Measurements from ENCODE around the gene COL23A1.

The COL23A1 gene

DNA sequence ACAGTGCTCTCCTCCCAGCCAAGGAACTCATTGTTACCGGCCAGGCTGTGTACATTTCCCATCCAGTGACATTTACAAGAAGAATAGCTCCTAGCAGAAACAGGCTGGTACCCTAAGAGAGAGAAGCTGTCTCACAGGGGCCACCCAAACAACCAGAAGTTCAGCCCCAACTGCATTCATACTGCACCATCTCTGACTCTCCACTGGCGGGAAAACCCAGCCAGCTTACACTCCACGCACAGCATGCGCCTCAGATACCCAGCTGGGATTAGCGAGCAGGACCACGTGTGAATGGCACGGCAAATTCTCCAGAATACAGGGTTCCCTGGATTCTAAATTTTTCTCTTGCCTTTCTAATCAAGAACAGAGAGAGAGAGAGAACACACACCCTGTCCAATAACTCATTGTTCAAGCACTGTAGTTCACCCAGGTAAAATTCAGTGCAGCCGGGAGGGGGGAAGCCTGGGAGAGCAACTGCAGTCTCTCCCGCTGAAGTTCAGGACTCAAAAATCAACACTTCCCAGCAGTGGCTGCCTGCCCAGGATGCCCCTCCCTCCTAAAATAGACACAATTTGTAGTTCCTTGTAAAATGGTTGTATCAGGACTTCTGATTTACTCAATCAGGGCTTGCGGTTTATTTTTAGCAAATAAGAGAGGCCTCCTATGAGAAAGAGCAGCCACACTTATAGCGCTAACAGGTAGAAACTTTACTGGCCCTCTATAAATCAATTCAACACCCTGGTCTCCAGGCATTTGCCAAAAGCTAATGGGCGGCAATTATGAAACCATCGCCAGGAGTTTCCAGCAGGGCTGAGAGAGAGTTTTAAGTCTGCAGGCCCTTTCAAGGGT is 2.2 kb downstream of the COL23A1 start:
- peak; percentile 15 for DNase-seq

DNA sequence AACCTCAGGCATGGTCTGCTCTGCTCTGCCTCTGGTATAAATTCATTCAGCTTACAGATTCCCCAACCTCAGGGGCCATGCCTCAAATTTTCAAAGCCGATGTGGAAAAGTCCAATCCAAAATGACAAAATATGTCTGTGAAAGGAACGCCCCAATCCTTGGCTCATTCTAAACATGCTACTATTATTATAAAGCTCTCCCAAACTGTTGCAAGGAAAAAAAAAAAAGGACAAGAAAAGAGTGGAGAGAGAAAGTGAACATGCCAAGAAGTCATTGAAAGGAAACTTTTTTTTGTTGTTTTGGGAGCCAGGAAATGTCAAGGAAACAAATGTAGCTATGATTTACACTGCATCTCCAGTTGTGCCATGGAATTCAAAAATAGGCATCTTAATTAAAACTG is 3.8 kb downstream of the COL23A1 start:
- no peak for DNase-seq

- peak; percentile 47 for DNase-seq
Measured at GRCh38 chr5:178585421-178585820, 4.8 kb downstream of the COL23A1 start.

DNA sequence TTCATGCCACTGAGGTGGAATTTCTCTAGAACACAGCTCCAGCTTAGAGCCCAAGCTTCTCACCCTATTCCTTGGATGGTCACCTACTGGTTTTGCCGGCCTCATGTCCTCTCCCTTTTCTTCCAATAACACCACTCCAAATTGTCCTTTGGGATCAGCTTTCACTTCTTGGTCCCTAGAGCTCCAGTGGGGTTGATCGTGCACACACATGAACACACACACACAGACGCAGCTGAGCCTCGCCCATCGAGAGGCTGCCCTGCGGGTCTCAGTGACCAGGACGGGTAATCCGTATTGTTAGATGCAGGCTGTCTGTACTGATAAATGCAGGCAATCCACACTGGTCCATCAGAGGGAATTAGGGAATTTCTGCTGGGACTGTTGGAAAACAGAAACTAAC is 6.9 kb downstream of the COL23A1 start:
- no peak for DNase-seq

DNA sequence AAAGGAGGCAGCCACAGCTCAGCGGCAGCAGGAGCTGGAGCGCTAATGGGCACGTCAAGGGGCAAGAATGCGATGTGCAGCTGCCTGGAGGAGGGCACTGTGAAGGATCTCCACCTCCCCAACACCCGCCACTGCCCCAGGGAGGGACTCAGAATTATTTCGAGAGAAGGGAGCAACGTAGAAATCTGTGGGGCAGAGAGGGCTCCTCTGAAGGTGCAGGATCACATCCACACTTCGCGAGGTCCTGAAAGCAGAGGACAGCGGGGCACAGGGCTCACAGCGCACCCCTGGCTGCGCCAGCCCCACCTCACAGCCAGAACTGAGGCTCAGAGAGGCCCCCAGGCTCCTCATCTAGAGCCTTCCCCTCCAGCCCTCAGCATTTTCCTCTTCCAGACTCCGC is 7.9 kb downstream of the COL23A1 start:
- no peak for DNase-seq

- DNase-seq, result no peak
Measured at GRCh38 chr5:178581621-178582020, 8.6 kb downstream of the COL23A1 start.

DNA sequence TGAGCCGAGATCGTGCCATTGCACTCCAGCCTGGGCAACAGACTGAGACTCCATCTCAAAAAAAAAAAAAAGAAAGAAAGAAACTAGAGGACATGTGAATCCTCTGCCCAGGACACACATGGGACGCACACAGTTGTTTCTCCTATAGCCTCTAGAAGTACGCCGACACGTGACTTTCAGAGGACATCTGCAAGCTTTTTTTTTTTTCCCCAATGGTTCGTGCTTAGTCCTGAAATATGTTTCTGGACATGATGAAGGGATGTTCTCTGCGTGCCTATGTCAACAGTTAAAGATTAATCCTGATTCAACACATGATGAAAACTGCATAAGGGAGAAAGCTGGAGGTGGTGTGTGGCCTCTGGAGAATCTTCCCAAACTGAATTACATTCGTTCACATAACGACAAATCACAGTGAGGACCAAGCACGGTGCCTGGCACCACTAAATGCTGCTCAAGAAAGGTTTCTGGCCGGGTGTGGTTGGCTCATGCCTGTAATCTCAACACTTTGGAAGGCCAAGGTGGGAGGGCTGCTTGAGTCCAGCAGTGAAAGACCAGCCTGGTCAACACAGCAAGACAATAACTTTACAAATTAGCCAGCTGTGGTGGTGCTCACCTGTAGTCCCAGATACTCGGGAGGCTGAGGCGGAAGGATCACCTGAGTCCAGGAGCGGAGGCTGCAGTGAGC is 9.8 kb downstream of the COL23A1 start:
- DNase-seq, result no peak

DNA sequence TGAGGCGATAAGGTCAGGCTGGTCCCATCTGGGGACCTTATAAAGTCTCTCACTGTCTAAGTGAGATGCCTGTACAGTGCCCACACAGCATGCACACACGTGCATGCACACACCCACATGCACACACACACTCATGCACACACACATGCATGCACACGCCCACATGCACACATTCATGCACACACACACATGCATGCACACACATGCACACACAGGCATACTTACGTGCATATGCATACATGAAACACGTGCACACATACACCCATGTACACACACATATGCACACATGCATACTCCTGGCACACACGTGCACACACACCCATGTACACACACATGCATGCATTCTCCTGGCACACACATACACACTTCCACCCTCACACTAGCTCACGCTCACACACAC is 12.2 kb downstream of the COL23A1 start:
- no peak for DNase-seq

GRCh38 chr5:178577376-178577839 is 12.8 kb downstream of the COL23A1 start:
- DNase-seq, result no peak

GRCh38 chr5:178576591-178577351 is 13.4 kb downstream of the COL23A1 start:
- no peak for DNase-seq

GRCh38 chr5:178573216-178573615 is 17.0 kb downstream of the COL23A1 start:
- DNase-seq, result no peak

GRCh38 chr5:178572617-178573016 is 17.6 kb downstream of the COL23A1 start:
- DNase-seq, result no peak

- DNase-seq, result no peak
Measured at GRCh38 chr5:178569485-178569884, 20.7 kb downstream of the COL23A1 start.

DNA sequence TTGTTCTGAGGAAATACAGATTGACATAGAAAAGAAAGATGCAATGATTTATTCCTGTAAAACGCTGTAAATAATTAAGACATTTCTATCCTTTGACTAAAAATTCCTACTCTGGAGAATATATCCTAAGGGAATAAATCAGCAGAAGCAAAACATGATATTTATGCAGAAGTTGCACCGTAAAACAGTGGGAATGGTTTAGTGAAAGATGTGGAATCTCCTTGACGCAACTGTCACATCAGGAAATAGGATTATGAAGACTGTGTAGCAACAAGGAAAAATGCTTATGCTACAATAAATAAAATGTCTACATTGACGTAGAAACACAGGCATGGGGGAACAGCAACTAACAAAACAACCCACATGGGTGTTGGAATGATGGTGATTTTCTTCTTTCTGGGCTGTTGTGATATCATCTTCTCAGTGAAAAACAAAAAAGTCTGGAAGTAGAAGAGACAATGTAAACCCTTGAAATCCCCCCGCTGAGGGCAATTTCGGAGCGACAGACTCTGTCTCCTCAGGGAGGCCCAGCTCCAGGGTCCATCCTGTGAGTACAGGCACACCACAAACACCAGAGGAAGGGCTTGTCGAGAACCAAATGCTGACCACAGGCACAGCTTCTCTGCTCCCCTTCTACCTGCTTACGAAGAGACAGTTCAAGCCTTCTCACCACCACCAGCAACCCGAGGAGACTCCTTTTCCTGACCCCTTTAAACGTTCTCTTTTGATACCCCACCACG is 25.2 kb downstream of the COL23A1 start:
- peak; percentile 70 for DNase-seq

DNA sequence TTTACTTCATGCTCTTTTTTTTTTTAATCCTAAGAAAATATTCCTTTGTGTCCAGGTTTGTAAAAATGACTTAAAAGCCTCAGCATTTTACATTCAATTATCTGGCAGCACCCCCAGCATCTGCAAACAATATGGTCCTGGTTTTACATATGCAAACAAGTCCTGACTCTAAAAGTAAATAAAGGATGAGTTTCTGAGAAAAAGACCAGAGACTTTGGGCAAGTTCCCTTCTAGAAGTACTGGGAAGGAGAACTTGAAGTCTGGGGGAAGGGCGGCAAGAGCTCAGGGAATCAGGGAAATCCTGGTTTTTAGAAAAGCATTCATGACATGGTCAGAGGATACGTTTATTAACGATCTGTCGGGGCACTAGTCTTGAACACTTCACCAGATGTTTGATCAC is 25.8 kb downstream of the COL23A1 start:
- no peak for DNase-seq

DNA sequence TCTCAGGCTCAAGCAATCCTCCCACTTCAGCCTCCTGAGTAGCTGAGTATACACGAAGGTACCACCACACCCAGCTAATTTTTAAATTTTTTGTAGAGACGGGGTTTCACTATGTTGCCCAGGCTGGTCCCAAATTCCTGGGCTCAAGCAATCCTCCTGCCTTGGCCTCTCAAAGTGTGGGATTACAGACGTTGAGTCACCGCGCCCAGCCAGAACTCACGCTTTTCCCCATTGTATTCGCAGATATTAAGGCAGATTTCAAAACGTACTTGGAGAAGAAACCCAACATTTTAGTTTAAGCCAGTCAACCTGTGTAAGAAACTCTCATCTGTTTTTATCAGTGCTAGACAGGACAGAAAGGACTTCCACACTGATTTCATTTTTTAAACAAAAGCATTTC is 26.6 kb downstream of the COL23A1 start:
- no peak for DNase-seq

- DNase-seq, result no peak
Measured at GRCh38 chr5:178561746-178562264, 28.4 kb downstream of the COL23A1 start.

GRCh38 chr5:178560911-178561310 is 29.3 kb downstream of the COL23A1 start:
- DNase-seq, result no peak

- no peak for DNase-seq
Measured at GRCh38 chr5:178557416-178557815, 32.8 kb downstream of the COL23A1 start.

GRCh38 chr5:178555771-178556211 is 34.4 kb downstream of the COL23A1 start:
- DNase-seq, result no peak

DNA sequence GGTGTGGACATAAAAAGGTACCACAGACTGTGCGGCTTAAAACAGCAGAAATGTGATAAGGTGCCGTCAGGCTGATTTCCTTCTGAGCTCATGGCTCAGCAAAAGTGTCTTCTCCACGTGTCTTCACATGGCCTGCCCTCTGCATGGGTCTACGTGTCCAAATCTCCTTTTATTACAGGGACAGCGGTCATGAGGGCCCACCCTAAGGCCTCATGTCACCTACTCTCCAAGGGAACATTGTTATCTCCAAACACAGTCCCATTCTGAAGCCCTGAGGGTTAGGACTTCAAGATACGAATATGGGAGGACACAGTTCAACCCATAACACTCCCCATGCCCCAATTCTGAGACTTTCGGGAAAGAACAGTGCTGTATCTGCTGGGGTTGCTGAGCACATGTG is 35.2 kb downstream of the COL23A1 start:
- DNase-seq, result no peak

DNA sequence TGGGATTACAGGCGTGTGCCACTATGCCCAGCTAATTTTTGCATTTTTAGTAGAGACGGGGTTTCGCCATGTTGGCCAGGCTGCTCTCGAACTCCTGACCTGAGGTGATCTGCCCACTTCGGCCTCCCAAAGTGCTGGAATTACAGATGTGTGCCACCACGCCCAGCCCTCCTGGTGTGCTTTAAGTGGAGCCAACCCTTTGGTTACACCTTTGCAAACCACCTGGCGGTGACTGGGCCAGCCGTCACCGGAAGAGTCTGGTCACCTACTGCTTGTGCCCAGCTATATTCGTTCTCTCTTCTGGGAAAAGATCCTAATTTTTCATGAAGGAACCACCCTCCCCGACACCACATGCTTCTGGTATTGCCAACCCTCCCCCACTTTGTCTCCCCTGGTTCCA is 35.9 kb downstream of the COL23A1 start:
- no peak for DNase-seq

- DNase-seq, result no peak
Measured at GRCh38 chr5:178553517-178553916, 36.7 kb downstream of the COL23A1 start.
